Measurements from ENCODE around the gene NEK7.

GRCh38 chr1:198283222-198283621, 126.4 kb downstream of the NEK7 start:
- TF ChIP-seq, protein P1, sequence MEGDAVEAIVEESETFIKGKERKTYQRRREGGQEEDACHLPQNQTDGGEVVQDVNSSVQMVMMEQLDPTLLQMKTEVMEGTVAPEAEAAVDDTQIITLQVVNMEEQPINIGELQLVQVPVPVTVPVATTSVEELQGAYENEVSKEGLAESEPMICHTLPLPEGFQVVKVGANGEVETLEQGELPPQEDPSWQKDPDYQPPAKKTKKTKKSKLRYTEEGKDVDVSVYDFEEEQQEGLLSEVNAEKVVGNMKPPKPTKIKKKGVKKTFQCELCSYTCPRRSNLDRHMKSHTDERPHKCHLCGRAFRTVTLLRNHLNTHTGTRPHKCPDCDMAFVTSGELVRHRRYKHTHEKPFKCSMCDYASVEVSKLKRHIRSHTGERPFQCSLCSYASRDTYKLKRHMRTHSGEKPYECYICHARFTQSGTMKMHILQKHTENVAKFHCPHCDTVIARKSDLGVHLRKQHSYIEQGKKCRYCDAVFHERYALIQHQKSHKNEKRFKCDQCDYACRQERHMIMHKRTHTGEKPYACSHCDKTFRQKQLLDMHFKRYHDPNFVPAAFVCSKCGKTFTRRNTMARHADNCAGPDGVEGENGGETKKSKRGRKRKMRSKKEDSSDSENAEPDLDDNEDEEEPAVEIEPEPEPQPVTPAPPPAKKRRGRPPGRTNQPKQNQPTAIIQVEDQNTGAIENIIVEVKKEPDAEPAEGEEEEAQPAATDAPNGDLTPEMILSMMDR (IDR thresholded peaks at IDR 0.05; ENCODE audit: low read length): no peak
- no peak for TF ChIP-seq EZH2 (IDR thresholded peaks at IDR 0.05; ENCODE audit: borderline replicate concordance, low read length)

Data from OCI-LY1 (cell line).